Articular chondrocyte of knee joint (primary cell): ENCODE measurements around the gene ACE2. TPM values are rescaled to one million over a fixed set of nuclear protein-coding genes. Genes with fewer than 3 reads are reported as not detected.

Experiments
- total RNA-seq: library from RNA; depleted of rRNA; stranded (reverse); fragments of >200 nt; gene quantifications from 2 replicates; pipeline ENCODE4 v1.2.3, GENCODE V29; 2012

Gene ACE2
- total RNA-seq, result not detected in 2 replicates

DNA sequence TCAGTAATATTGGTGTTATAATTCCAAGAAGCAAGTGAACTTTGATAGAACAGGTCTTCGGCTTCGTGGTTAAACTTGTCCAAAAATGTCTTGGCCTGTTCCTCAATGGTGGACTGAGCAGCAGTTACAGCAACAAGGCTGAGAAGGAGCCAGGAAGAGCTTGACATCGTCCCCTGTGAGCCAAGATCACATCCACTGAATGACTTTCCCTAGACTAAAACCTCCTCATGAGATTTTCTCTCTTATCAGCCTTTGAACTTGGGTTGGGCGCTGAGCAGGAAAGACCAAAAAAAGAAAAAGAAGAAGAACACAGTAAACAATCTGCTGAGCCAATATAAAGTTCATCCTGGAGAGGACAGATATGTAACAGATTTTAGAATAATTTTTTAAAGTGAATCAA lies at the start of gene ACE2:
TSS of gene ACE2 (minus strand) at position 216 of the 400 bp plus-strand sequence. CDS start at position 167, 49 bp downstream.

Other genes starting within 250 kb of the ACE2 start
- 0.13 and 0.32 TPM in 2 replicates for gene VEGFD, start 216.5 kb downstream of the ACE2 start, total RNA-seq
- 19.3 and 22.2 TPM in 2 replicates for gene PIR, start 107.6 kb downstream of the ACE2 start, total RNA-seq
- 0.11 TPM in 1 of 2 replicates, not detected in the other for gene BMX, start 100.2 kb downstream of the ACE2 start, total RNA-seq
- 0.32 and 0.52 TPM in 2 replicates for gene CLTRN, start 63.8 kb upstream of the ACE2 start, total RNA-seq
- gene CA5B, start 137.3 kb upstream of the ACE2 start, total RNA-seq, result 25.2 and 55.1 TPM in 2 replicates
- gene ZRSR2, start 189.5 kb upstream of the ACE2 start, total RNA-seq, result 4.1 TPM in 2 replicates